Uterus (tissue), 2 donors: ENCODE measurements around the gene STX1B.

Experiments
- CTCF ChIP-seq, 4 experiments: fragments of 200-600 bp in 2 of 4; fragments of 450-650 bp in 2 of 4; sonication (generic) in 2 of 4; IDR thresholded peaks; one replicate each; pipeline ENCODE4 v1.5.1; 2016 to 2019; ENCODE audit warnings: antibody characterized with exemption in 4 of 4, mild to moderate bottlenecking in 2 of 4, moderate library complexity in 1 of 4
- POLR2A ChIP-seq, 2 donors: fragments of 450-650 bp; IDR thresholded peaks; one replicate each; pipeline ENCODE4 v1.6.1; 2016; ENCODE audit warnings: antibody characterized with exemption in 2 of 2, mild to moderate bottlenecking in 1 of 2, moderate library complexity in 1 of 2

- TF ChIP-seq CTCF (IDR thresholded peaks at IDR 0.05) (no peak), POLR2A (IDR thresholded peaks at IDR 0.05) (no peak)
These were observed at the start of gene STX1B for GRCh38 chr16:31010585-31011325.
